Upper lobe of left lung (tissue), 4 donors: Measurements from ENCODE around the gene IYD.

Experiments
- POLR2A ChIP-seq, 4 donors: fragments of 450-650 bp; IDR thresholded peaks; one replicate each; pipeline ENCODE4 v1.5.1; 2016 to 2017; ENCODE audit warnings: antibody characterized with exemption in 4 of 4, mild to moderate bottlenecking in 2 of 4
- TF ChIP-seq, protein P1 (sequence below), 6 experiments: fragments of 450-650 bp in 4 of 6; fragments of 200-600 bp in 2 of 6; sonication (generic) in 2 of 6; IDR thresholded peaks; one replicate each; pipeline ENCODE4 v1.5.1; 2016 to 2019; ENCODE audit warnings: antibody characterized with exemption in 6 of 6

DNA sequence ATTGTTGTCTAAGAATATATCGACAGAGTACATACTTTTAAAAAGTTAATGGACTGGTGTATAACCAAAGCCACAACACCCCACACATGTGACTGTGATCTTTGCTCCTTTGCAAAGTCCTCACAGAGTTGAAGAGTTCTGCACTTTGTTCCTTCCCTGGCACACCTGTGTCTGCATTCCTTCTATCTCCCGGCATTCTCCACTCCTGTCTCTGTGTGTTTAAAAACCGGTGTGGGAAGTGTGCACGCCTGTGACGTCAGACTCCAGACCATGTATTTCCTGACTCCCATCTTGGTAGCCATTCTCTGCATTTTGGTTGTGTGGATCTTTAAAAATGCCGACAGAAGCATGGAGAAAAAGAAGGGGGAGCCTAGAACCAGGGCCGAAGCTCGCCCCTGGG is at the start of gene IYD:
- TF ChIP-seq, protein P1, sequence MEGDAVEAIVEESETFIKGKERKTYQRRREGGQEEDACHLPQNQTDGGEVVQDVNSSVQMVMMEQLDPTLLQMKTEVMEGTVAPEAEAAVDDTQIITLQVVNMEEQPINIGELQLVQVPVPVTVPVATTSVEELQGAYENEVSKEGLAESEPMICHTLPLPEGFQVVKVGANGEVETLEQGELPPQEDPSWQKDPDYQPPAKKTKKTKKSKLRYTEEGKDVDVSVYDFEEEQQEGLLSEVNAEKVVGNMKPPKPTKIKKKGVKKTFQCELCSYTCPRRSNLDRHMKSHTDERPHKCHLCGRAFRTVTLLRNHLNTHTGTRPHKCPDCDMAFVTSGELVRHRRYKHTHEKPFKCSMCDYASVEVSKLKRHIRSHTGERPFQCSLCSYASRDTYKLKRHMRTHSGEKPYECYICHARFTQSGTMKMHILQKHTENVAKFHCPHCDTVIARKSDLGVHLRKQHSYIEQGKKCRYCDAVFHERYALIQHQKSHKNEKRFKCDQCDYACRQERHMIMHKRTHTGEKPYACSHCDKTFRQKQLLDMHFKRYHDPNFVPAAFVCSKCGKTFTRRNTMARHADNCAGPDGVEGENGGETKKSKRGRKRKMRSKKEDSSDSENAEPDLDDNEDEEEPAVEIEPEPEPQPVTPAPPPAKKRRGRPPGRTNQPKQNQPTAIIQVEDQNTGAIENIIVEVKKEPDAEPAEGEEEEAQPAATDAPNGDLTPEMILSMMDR (IDR thresholded peaks at IDR 0.05), result no peak
- no peak for TF ChIP-seq POLR2A (IDR thresholded peaks at IDR 0.05)
